AG08396 (cell line): Measurements from ENCODE around the gene GARS1.
"Not testable (repeated sequence)": the region's sequence is repeated elsewhere in the genome, so short reads cannot be mapped to it uniquely, and the experiment has no call there.

Experiments used
- DNase-seq: peaks from one replicate; pipeline ENCODE4 v3.0.0; 2012; ENCODE audit warnings: low spot score, mixed read lengths

Gene GARS1

DNA sequence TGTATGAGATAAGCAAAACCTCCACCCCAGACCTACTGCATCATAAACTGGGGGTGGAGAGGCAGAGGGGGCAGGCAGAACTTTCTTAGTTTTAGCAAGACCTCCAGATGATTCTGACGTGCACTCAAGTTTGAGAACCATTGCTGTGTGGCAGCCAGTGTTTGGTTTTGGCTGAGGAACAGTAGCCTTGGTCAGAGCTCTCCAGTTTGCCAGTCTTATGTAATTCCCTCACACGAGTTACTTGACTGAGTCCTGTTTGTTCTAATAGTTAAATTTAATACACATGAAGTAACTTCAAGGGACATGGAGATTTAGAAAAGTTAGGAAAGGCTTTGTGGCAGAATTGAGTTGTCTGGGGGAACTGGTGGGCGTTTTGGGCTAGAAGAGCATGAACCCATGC is 38.5 kb downstream of the GARS1 start:
- DNase-seq = no peak

DNA sequence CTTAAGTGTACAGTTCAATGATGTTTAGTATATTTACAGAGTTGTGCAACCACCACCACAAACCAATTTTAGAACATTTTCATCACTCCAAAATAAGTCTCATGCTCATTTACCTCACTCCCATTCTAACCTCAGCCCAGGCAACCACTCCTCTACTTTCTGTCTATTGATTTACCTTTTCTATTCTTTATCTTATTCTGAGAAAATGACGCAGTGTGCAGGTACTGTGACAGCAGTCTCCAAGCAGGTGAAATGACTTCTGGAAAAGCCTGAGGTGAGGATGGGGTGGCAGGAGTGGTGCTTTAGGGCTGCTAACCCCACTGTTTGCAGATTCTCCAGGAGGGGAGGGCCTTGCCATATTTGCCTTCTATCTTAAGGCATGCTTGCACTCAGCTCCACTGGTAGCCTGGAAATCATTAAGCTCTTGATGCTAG is 39.5 kb downstream of the GARS1 start:
- no peak for DNase-seq

GRCh38 chr7:30634634-30635201 is 40.0 kb downstream of the GARS1 start:
- no peak for DNase-seq

DNA sequence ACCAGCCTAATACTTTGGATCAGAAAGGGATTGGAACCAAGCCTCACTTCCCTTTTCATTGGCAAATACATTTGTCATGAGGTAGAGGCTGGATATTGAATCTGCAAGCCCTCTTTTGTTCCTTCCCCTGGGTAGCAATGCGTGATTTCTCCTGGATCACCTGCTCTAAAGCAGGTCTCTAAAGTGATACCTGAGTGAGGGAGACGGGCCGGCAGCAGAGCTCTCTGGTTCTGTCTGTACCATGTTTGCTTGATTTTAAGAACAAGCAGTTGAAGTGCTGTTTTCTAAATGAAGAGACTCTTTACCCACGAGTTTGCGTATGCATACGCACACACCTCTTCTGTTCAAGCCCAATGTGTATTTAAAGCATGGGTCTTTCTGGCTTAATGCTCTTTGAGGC is 41.1 kb downstream of the GARS1 start:
- no peak for DNase-seq

DNA sequence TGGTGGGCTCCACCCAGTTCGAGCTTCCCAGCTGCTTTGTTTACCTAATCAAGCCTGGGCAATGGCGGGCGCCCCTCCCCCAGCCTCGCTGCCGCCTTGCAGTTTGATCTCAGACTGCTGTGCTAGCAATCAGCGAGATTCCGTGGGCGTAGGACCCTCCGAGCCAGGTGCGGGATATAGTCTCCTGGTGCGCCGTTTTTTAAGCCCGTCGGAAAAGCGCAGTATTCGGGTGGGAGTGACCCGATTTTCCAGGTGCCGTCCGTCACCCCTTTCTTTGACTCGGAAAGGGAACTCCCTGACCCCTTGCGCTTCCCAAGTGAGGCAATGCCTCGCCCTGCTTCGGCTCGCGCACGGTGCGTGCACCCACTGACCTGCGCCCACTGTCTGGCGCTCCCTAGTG is 47.6 kb downstream of the GARS1 start:
- not testable (repeated sequence) for DNase-seq

DNA sequence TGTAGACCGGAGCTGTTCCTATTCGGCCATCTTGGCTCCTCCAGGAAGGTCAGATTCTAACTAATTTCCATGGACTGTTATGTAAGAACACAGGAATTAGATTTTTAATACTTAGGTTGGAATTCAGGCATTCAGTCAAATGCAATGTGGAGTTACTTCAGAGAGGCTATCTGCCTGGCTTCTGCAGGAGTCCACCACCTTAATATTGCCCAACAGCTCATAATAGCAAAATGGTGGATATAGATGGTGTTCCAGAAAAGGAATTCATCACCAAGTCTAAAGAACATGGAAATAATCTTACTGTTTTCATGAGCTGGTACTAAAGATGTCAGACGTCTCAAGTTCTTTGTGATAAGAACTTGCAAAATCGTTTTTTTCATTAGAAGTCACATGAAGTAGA is 48.1 kb downstream of the GARS1 start:
- DNase-seq = no peak

- DNase-seq = no peak
Measured at GRCh38 chr7:30644286-30644955, 49.7 kb downstream of the GARS1 start.

GRCh38 chr7:30645661-30646060 is 51.0 kb downstream of the GARS1 start:
- no peak for DNase-seq

- no peak for DNase-seq
Measured at GRCh38 chr7:30646154-30646553, 51.5 kb downstream of the GARS1 start.

GRCh38 chr7:30647589-30648364 is 53.1 kb downstream of the GARS1 start:
- no peak for DNase-seq

DNA sequence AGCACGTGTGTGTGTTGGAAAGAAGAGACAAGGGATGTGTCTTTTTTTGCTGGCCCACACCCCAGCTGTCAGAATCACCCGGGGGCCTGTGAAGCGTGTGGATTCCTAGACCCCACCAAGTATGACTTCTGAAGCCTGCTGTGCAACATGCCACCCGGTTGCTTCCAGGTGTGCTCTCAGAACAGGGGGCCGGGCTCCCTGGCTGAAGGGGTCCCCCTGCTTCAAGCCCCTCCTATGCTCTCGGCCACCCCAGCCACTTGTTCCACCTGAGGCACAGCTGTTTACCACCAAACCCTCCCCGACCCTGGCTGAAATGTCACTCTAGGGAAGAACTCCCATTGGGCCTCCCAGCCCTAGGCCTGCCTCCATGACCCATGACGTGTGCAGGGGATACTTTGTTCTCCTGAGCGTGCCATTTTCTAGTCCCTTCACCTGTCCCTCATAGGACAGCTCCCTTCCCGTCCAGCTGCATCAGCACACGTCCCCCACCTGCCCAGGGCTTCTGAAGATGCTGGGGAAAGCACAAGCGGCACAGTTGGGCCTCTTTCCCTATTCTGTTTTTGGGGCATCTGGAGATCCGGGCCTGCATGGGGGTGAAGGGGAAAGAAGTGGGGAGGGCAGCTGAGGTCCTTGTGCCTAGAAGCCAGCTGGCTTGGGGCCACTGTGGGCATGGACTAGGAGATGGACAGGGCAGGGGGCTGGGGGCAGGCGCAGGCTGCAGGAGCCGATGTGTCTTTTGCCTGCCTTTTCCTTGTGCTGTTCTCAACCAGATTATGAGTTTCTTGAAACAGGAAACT is 54.3 kb downstream of the GARS1 start:
- DNase-seq = no peak

DNA sequence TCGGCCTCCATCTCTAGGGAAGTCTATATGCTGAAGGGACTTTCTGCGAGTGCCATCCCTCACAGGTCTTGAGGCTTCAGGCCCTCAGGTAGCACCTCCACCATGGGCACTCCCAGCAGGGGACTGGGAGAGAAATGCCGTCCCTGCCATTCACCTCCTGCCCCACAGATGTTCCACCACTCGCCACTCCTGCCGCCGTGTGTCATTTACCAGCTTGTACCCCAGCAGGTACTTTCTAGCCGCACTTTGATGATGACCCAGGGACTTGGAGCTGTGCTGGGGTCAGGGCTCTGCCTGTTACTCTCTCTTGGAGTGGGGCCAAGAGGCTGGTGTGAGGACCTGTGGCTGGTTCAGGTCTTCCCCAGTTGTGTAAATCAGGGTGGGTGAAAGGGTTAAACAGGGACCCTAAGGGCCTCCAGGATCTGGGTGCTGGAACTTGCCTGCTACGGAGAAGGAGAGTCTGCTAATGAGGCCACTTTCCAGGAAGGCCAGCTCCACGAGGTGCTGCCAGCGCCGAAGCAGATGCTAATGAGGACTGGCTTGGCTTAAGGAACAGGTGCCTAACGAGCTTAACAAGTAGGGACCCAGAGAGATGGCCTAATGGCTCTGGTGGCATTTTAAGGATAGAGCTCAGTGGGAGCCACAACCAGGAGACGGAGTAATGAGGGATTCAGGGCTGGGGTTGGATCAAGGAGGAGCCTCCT is 55.2 kb downstream of the GARS1 start:
- no peak for DNase-seq

DNA sequence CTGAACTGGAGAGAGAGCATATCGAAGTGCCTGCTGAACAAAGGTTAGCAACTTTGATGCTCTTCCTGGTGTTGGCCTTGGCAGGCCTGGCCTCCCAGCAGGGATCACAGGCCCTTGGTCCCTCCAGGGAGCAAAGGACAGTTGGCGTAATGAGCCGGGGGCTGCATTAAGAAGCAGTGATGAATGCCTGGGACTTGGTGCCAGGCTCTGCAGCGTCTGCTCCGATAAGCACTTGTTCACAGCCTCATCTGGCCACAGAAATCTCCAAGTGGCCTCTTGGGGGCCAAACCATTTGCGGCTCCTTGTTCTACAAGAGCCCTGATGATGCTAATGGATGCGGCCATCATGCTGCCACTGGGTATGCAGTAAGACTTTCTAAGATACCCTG is 55.7 kb downstream of the GARS1 start:
- no peak for DNase-seq

DNA sequence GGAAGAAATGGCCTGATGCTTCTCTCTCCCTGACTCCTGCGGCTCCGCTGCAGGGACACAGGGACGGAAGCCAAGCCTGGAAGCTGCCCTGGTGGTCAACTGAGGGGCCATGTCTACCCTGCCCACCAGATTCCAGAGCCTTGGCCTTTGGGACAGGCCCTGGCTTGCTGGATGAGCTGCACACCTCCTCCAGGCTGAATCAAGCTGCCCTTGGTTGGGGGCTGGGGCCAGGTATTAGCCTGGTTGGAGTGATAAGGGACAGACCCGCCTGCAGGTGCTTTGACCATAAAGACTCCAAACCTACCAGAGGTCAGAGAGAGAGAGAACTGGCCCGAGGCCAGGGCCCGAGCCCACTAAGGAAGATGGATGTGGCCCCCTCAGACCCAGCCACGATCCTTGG is 57.5 kb downstream of the GARS1 start:
- no peak for DNase-seq

DNA sequence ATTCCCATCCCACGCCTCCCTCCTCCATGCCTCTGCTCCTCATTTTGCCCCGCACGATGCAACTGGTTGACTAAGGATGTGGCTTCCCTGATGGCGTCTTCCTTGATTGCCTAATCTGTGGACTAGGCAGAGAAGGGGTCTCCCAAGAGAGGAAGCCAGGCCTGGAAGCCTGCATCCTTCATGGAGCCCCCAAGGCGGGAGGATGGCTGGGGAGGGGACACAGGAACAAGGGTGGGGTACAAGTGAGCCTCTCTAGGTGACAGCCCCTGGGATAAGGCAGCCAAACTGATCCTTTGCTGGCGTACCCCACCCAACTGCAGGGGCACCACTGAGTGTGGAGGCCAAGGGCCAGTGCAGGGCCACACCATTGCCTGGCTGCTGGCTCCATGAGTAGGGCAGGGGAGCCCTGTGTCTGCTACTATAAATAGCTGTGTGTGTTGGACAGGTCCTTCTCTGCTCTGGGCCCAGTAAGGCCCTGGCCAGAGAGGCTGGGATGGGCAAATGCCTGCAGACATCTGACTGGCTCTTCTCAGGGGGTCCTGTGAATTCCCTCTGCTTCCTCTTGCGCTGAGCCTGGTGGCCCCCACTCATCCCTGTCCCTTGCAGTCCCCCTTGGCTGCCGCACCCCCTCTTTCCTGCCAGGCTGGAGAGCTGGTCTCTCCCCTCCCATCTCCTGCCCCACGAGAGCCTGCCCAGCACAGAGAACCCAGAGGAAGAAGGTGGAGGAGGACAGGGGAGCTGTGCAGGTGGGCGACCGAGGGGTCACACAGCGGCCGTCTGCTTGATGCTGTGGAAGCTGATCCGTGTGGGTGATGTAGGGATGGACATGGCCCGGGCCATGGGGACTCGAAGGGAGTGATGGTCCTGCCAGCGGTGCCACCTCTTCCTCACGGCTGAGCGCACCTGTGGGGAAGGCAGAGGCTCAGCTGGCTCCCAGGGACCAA is 58.3 kb downstream of the GARS1 start:
- no peak for DNase-seq

DNA sequence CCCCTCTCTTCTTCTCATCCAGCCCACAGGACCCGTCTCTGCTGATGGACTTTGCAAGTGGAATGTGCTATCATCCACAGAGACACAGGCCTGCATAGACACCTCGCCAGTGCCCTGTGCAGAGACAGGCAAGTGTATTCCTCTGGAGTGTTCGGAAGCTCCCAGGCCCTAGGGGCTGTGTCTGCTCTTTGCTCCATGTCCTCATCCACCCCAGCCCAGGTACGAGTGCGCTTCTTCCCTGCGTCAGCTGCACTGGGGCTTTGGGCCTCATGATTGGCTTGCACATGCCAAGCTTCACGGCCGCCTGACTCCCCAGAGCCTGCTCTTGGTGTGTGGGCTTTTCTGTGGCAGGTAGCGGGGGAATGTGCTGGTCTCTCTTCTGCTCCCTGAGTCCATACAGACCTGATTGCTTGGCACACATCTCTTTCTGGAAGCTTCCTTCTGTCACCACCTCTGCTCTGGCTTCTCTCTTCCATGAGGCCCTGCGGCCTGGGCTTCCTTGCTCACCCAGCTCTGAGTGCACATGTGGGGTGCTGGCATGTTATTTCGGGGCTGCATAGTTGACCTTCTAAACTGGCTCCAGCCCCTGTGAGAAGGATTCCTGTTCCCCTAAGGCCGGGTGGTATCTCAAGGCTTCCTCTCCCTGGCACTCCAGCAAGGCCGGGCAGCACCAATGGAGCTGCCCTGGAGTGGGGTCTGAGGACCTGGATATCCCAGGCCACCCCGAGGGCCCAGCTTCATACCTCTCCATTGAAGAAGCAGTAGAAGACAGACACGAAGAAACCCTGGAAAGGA is 59.8 kb downstream of the GARS1 start:
- no peak for DNase-seq

- no peak for DNase-seq
Measured at GRCh38 chr7:30655096-30655970, 60.7 kb downstream of the GARS1 start.

GRCh38 chr7:30656006-30656957 is 61.6 kb downstream of the GARS1 start:
- DNase-seq = no peak
